Renal pelvis (tissue), 12 donors: ENCODE measurements around the gene KRT24. TPM values are rescaled to one million over a fixed set of nuclear protein-coding genes. Genes with fewer than 3 reads are reported as not detected.
"Not testable (repeated sequence)": the region's sequence is repeated elsewhere in the genome, so short reads cannot be mapped to it uniquely, and the experiment has no call there.

Experiments used
- DNase-seq: peaks from one replicate; pipeline ENCODE4 v3.0.0-alpha.2; 2013
- long read RNA-seq, 16 experiments: transcript quantifications; one replicate each; lab custom pipeline, GENCODE V29; 2026
- polyA plus RNA-seq, 3 donors: library from polyadenylated mRNA; unstranded; fragments of 120-200 nt; gene quantifications; one replicate each; pipeline ENCODE4 v1.2.1, GENCODE V29; 2013; ENCODE audit not compliant: insufficient read length in 3 of 3

Gene KRT24
- polyA plus RNA-seq = under 1 TPM in 1 of 3 donors, not detected in 2; 0.09 TPM
- long read RNA-seq, donor 1 = 0 reads
- long read RNA-seq, donor 2 = 0 reads
- long read RNA-seq, donor 3 = 0 reads
- long read RNA-seq, donor 4 = 0 reads
- long read RNA-seq, donor 5 = 0 reads
- long read RNA-seq, donor 6 = 0 reads
- long read RNA-seq, donor 7 = 0 reads
- long read RNA-seq, donor 8 = 0 reads
- long read RNA-seq, donor 9 = 0 reads
- long read RNA-seq, donor 10 = 0 reads
- long read RNA-seq, donor 11 = 0 reads
- long read RNA-seq, donor 12 = 0 reads
- long read RNA-seq, donor 13 = 0 reads
- long read RNA-seq, donor 14 = 0 reads
- long read RNA-seq, donor 15 = 0 reads
- long read RNA-seq, donor 16 = 0 reads

- DNase-seq = no peak
Observed at GRCh38 chr17:40703652-40704051, at the start of gene KRT24. KRT24 (minus strand) TSS chr17:40703752; CDS start chr17:40703693, 59 bp downstream.

- no peak for DNase-seq
Observed at GRCh38 chr17:40751065-40751464, 47.5 kb upstream of the KRT24 start.

DNA sequence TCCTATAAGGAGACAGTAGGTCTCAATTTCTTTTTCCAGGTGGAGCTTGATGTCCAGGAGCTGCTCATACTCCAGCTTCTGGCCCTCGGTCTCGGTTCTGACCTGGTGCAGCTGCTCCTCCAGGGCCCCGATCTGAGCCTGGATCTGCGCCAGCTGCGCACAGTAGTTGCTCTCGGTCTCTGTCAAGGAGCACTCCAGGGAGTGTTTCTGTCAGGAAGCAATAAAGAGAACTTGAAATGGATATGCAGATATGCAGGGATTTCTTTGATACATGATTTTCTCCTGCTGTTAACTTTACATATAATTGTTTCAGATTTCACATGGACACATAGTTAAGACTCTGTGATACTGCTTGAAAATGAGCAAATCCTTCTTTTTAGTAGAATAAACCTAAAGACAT, 46.8 kb upstream of the KRT24 start:
- DNase-seq = no peak

- DNase-seq = not testable (repeated sequence)
Observed at GRCh38 chr17:40748666-40749065, 45.1 kb upstream of the KRT24 start.

DNA sequence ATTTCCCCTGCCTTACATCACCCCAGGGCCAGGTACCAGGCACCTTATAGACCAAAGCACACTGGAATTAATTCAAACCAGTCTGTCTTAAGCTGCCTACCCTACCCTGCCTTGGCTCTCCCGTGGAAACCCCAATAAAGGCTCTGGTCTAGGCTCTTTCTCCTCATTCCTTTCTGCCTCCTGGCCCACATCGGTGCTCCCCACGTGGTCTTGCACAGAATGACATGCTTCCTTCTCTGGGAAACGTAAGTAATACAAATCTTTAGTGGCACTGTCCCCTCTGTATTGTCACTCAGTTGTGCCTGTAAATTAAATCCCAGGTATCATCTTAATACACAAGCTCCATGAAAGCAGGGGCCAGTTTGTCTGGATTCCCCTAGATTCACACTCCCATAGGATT, 35.0 kb upstream of the KRT24 start:
- DNase-seq = no peak

DNA sequence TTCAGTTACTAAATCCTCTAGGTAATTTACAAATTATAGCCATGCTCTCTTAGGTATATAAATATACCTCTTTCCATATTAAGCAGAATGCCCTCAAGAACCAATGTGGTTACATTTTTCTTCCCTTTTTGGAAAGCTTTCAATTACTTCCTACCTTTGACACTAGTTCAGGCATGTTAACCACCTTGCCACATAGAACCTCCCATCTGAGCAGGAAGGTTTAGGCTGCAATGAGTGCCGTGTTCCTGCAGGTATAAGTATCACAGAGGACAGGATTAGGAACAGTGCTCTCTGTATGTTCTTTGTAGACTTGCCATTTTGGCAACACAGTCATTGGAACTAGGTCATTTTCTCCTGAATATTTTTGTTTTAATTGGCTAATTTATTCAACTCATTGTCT, 31.5 kb upstream of the KRT24 start:
- DNase-seq = no peak

GRCh38 chr17:40734018-40734417, 30.5 kb upstream of the KRT24 start:
- DNase-seq = no peak

GRCh38 chr17:40730970-40731369, 27.4 kb upstream of the KRT24 start:
- DNase-seq = no peak

- peak; percentile 27 for DNase-seq
Observed at GRCh38 chr17:40727447-40728231, 24.1 kb upstream of the KRT24 start.

DNA sequence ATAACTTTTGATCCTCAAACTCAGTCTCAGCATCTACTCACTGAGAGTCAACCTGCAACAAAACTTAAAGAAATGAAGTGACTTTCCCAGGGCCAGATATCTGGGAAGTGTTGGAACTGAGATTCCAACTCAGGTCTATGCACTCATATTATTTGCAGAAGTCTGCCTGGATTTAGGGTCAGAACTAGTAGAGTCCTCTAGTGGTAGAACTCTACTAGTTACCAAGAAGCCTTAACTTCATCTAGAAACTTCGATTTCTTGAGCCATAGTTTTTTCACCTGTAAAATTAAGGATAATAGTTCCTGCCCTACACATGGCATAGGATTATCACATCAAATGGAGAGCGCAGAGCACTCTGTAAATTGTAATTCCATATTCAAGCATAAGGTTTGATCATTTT, 23.4 kb upstream of the KRT24 start:
- no peak for DNase-seq

GRCh38 chr17:40724656-40725055, 21.1 kb upstream of the KRT24 start:
- no peak for DNase-seq

DNA sequence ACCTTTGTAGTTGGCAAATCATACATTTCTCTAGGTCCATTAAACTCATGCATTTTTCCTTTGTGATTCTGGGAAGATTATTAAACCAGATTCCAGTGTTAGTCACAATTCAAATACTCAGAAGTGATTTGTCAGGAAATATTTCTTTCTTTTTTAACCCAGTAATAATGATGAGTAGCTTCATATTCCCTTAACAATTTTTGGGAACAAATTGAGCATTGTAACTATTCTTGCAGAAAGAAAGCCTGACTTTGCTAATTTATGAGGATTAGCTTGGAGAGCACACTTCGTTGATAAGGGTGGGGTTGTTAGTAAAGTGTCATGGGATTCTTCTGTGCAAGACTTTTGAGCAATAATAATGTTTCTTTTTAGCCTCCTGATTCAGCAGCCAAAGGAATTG, 18.7 kb upstream of the KRT24 start:
- DNase-seq = no peak

GRCh38 chr17:40720899-40721298, 17.3 kb upstream of the KRT24 start:
- DNase-seq = no peak

DNA sequence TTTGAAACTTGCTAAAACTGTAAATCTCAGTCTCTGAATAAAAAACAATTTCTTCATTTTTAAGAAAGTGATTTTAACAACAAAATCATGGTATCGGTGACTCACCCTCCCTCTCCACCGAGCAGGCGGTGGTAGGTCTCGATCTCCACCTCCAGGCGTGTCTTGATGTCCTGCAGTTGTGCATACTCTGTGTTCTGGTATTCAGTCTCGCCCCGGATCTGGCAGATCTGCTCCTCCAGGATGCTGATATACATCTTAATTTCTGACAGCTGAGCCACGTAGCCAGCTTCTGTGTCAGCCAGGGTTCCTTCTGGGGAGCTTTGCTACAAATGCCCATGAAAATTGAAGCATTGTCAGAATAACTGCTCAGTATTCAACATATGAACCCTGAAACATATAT, 15.4 kb upstream of the KRT24 start:
- DNase-seq = no peak

- DNase-seq = no peak
Observed at GRCh38 chr17:40717776-40718175, 14.2 kb upstream of the KRT24 start.

DNA sequence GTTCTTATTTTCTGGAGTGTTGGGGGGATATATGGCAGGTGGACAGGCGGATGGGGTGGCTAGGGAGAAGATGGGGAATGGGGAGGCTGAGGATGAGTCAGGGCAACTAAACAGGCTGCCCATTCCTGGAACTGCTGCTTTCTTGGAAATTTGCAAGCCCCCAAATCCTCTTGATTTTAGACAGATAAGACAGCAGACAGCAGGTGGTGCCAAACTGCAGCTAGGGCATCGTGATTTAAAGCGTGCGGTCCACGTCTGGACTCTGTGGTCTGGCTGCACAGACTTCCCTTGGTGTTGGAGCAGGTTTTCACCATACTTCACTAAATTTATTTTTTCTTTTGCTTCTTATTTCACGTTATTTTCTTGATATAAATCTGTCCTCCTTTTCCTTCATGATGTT, 10.9 kb upstream of the KRT24 start:
- DNase-seq = no peak

GRCh38 chr17:40707745-40708144, 4.2 kb upstream of the KRT24 start:
- DNase-seq = no peak

DNA sequence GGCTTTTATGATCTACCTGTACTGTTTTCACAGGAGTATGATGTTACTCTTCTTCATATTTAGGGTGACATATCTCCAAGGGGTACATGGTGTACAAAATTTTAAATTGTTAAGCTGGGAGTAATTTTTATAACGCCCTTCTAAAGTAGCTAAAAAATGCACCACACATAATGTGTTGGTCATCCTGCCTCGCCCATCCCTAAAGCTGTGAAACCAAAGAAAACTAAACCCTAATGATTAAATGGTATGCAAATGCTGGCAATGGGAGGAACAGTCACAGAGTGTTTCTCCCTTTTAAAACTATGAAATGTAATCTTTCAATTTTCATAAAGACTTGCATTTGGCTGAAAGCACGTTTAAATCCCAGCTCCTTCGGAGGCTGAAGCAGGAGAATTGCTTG, 2.0 kb upstream of the KRT24 start:
- DNase-seq = no peak

DNA sequence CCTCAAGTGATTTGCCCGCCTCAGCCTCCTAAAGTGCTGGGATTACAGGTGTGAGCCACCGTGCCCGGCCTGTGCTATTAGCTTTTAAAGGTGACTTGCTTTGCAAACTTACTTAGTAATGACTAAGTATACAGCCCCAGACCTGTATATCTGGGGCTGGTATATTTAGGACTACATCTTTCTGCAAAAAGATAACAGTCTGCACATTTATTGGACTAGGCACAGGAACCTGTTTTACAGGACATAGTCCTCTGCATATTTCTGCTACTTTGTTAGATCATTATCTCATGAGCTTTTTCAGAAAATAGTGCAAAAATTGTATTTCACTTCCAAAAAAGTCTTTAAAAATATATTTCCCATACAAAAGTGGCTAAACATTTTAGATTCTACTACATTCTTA, 1.3 kb downstream of the KRT24 start:
- DNase-seq = no peak

GRCh38 chr17:40699853-40700252, 3.7 kb downstream of the KRT24 start:
- no peak for DNase-seq

DNA sequence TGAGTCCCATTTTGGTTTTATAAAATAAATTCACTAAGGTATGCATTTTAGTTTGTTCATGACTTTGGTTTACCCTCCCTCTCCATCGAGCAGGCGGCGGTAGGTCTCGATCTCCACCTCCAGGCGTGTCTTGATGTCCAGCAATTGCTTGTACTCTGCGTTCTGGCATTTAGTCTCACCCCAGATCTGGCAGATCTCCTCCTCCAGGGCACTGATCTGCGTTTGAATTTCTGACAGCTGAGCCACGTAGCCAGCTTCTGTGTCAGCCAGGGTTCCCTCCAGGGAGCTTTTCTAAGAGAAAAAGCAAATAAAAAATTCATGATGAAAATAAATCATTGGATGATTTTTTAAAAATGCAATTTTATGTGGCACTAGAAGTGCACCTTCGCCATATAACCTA, 4.2 kb downstream of the KRT24 start:
- no peak for DNase-seq

DNA sequence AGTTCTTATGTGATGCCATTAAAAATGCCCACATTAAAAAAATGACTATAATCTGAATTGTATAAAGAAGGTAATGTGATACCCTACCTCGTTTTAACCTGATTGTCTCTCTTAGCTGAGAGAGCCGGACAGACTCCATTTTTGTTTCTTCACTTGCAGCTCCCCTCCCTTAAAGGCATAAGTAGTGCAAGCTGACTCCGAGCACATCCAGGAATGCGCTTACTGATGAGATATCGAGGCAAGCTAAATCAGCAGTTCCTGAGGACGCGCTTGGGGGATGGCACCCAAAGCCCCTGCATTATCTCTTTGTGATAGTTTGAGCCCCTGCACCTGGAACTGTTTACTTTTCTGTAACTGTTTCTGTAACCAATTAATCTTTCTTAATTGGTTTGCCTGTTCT, 6.3 kb downstream of the KRT24 start:
- peak; percentile 24 for DNase-seq

DNA sequence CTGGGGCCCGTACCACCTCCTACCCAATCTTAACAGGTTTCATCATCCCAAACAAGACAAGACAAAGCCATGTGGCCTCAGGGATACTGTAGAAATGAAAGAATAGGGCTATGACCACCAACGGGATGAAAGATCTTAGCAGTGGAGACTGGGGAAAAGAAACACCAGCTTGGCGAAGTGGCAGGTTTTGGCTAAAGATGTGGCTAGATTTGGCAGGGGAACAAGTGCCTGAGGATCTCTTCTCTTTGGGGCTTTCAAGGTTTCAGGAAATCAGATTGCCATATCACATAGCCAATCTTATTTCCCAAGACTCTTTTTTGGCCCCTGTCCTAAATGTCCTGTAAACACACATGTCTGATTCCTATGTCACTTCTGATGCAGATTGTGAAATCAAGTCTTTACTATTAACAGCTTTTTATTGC, 6.9 kb downstream of the KRT24 start:
- DNase-seq = no peak
